GM12864 (cell line): ENCODE results near the gene SPECC1L.

Experiments used
- DNase-seq: peaks from one replicate; pipeline ENCODE4 v3.0.0-alpha.2; 2011; ENCODE audit warnings: low read depth
- H3K4me3 ChIP-seq: 2 replicates; pipeline ENCODE4 v1.5.1; 2011; ENCODE audit warnings: mild to moderate bottlenecking, low read depth, low read length, control low read depth
- CTCF ChIP-seq: IDR thresholded peaks from 2 replicates; pipeline ENCODE4 v1.5.1; 2011; ENCODE audit warnings: low read depth, mild to moderate bottlenecking, moderate library complexity, low read length, control low read depth, inconsistent platforms; ENCODE audit errors: missing control alignments

Gene SPECC1L

DNA sequence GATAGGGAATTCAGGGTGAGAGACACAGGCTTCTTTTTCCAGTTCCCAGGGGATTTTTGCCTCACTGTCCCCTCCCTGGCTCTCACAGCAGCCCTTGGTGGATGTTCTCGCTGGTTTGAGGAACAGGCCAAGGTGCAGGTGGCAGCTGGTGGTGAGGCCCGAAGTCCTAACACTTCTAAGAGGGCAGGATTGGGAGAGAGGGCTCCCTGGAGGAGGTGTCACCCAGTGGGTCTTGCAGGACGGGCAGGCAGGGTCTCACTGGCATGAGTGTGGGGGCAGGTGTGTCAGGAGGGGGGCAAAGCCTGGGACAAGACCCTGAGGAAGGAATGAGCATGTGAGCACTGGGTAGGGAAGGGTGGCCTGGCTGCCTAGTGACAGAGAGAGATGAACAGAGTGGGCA, 165.9 kb downstream of the SPECC1L start:
- no peak for DNase-seq
- TF ChIP-seq CTCF: no peak
- no peak overlapping the region for H3K4me3 ChIP-seq

DNA sequence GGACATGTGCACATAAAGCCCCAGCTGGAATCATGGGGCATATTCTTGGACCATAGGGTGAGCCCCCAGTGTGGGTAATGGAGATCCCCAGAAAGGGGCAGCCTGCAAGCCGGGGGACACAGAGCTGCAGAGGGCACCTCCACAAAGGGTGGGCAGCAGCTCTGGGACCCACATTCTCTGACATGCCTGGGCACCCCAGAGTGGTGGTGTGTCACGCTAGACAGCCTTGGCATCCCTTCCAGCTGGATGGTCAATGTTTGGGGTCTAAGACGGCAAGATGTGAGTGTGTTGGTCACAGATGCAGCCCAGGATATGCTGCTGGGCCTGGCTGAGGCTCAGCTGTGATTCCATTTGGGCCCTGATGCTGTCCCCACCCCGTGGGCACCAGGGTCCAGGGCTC, 166.5 kb downstream of the SPECC1L start:
- TF ChIP-seq CTCF: no peak
- H3K4me3 ChIP-seq: no peak overlapping the region
- no peak for DNase-seq

DNA sequence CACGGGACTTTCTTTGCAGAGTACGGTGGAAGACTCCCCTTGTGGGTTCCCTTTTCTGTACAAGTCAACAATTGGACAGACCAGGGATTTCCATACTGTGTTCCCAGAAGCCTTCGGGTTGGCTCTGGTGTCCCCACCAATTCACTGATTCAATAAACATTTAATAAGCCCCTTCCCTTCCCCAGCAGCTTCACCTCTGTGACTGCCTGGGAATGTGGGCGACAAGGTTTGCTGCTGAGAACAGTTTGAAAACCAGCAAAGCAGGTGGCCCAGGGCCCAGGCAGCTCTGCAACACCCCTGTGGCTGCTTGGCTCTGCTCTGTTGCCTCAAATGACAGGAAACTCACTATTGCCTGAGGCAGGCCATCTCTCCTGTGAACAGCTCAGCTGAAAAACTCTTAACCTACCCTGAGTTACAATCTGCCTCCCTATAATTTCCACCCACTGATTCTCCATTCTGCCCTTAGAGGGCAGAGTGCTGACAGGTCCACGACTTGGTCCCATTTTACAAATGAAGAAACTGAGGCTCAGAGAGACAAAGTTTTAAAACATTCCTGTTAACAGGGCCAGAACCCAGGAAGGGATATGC, 167.2 kb downstream of the SPECC1L start:
- DNase-seq: no peak

DNA sequence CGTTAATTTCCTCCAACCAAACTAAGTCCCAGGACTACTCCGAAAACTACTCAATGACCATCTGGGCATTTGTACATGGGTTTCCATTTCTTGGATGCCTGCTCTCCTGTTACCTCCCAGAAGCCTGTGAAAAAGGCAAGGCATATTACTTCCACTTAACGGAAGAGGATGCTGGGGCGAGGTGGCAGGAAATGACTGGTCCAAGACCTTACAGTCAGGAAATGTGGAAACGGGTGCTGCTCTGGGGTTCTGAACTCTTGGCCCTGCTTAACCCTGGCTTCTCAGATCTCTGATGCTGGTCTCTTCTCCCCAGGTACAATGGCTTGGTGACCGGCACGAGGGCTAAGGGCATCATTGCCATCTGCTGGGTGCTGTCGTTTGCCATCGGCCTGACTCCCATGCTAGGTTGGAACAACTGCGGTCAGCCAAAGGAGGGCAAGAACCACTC, 169.7 kb downstream of the SPECC1L start:
- H3K4me3 ChIP-seq: no peak overlapping the region
- no peak for TF ChIP-seq CTCF

More for the DNA sequence above, 167.2 kb downstream of the SPECC1L start:
- no peak overlapping the region for H3K4me3 ChIP-seq
- peak; percentile 24 for TF ChIP-seq CTCF

DNA sequence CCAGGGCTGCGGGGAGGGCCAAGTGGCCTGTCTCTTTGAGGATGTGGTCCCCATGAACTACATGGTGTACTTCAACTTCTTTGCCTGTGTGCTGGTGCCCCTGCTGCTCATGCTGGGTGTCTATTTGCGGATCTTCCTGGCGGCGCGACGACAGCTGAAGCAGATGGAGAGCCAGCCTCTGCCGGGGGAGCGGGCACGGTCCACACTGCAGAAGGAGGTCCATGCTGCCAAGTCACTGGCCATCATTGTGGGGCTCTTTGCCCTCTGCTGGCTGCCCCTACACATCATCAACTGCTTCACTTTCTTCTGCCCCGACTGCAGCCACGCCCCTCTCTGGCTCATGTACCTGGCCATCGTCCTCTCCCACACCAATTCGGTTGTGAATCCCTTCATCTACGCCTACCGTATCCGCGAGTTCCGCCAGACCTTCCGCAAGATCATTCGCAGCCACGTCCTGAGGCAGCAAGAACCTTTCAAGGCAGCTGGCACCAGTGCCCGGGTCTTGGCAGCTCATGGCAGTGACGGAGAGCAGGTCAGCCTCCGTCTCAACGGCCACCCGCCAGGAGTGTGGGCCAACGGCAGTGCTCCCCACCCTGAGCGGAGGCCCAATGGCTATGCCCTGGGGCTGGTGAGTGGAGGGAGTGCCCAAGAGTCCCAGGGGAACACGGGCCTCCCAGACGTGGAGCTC, 170.2 kb downstream of the SPECC1L start:
- H3K4me3 ChIP-seq: no peak overlapping the region
- no peak for TF ChIP-seq CTCF
- no peak for DNase-seq

More for the DNA sequence above, 169.7 kb downstream of the SPECC1L start:
- DNase-seq: no peak

GRCh38 chr22:24441406-24442351, 171.0 kb downstream of the SPECC1L start:
- H3K4me3 ChIP-seq: no peak overlapping the region
- TF ChIP-seq CTCF: no peak
- DNase-seq: no peak
